ENCODE results near the gene PDE4DIP.
"Not testable (repeated sequence)": the region's sequence is repeated elsewhere in the genome, so short reads cannot be mapped to it uniquely, and the experiment has no call there.

- TF ChIP-seq EZH2 (IDR thresholded peaks at IDR 0.05; ENCODE audit: borderline replicate concordance, low read length); CTCF (conservative IDR thresholded peaks at IDR 0.05 in 1 of 2, IDR thresholded peaks at IDR 0.05 in 1 of 2; ENCODE audit: extremely low read depth in 1 of 2, insufficient read depth in 1 of 2, low read depth in 1 of 2, low read length in 2 of 2): not testable (repeated sequence)
Observed at GRCh38 chr1:148927645-148928044, 83.4 kb downstream of the PDE4DIP start.
